IMR-90 (cell line): ENCODE data around the gene TEDDM1. TPM values are rescaled to one million over a fixed set of nuclear protein-coding genes. Genes with fewer than 3 reads are reported as not detected.

Source experiments
- ATAC-seq: fragments of 200-7000 bp; cut with Tn5 transposase; 2 replicates; pipeline ENCODE4 v1.9.1; 2020; ENCODE audit warnings: low read depth, mild to moderate bottlenecking, moderate library complexity
- BruUV-seq: library from RNA; stranded (reverse); fragments of 400-500 nt; replicated peaks from 2 replicates; lab custom pipeline; 2021; lab: Mats Ljungman, UMichigan
- CTCF ChIA-PET: fragments of 300-600 bp; formaldehyde crosslinking; extraction: SDS; loops from one replicate; lab custom pipeline; 2021; ENCODE audit warnings: antibody characterized with exemption; lab: Yijun Ruan, JAX
- POLR2A ChIA-PET: fragments of 300-600 bp; sonication (Branson Sonifier 250); formaldehyde crosslinking; loops from one replicate; lab custom pipeline; 2022; ENCODE audit warnings: antibody characterized with exemption; ENCODE audit not compliant: unreplicated experiment; lab: Charles Lee
- DNase-seq: peaks from one replicate; pipeline ENCODE4 v3.0.0; 2013
- H2AFZ ChIP-seq: replicated peaks from 2 replicates; pipeline ENCODE3; 2013; ENCODE audit warnings: low read length, mild to moderate bottlenecking; ENCODE audit not compliant: poor library complexity
- H2AK5ac ChIP-seq: 2 replicates; pipeline ENCODE4 v1.6.1; 2013; ENCODE audit warnings: low read depth, low read length, inconsistent platforms
- H2AK9ac ChIP-seq: replicated peaks from 2 replicates; pipeline ENCODE3; 2013; ENCODE audit warnings: mild to moderate bottlenecking, low read depth, low read length, moderate library complexity; ENCODE audit not compliant: poor library complexity
- H2BK120ac ChIP-seq: 2 replicates; pipeline ENCODE4 v1.6.1; 2013; ENCODE audit warnings: low read depth, low read length, inconsistent platforms
- H2BK15ac ChIP-seq: 3 replicates; pipeline ENCODE4 v1.6.1; 2013; ENCODE audit warnings: low read depth, low read length, inconsistent platforms
- H2BK20ac ChIP-seq: 2 replicates; pipeline ENCODE4 v1.6.1; 2013; ENCODE audit warnings: low read depth, mild to moderate bottlenecking, inconsistent platforms, low read length, moderate library complexity
- H2BK5ac ChIP-seq: 2 replicates; pipeline ENCODE4 v1.6.1; 2013; ENCODE audit warnings: mild to moderate bottlenecking, low read depth, low read length, inconsistent platforms; ENCODE audit not compliant: poor library complexity, severe bottlenecking
- H3K14ac ChIP-seq: replicated peaks from 2 replicates; pipeline ENCODE4 v1.6.1; 2013; ENCODE audit warnings: low read depth, low read length, inconsistent platforms
- H3K18ac ChIP-seq: 2 replicates; pipeline ENCODE4 v1.6.1; 2013; ENCODE audit warnings: low read depth, low read length, control low read depth
- H3K23ac ChIP-seq: 2 replicates; pipeline ENCODE4 v1.6.1; 2013; ENCODE audit warnings: low read depth, low read length, inconsistent platforms
- H3K27ac ChIP-seq: 2 replicates; pipeline ENCODE4 v1.5.1; 2013; ENCODE audit warnings: mild to moderate bottlenecking, control low read depth, low read length; ENCODE audit not compliant: insufficient read depth
- H3K27me3 ChIP-seq: 2 replicates; pipeline ENCODE4 v1.6.1; 2013; ENCODE audit warnings: low read length; ENCODE audit not compliant: control insufficient read depth, insufficient read depth
- H3K36me3 ChIP-seq: 2 replicates; pipeline ENCODE4 v1.6.1; 2013; ENCODE audit warnings: low read length, mixed read lengths; ENCODE audit not compliant: control insufficient read depth, insufficient read depth
- H3K4ac ChIP-seq: 2 replicates; pipeline ENCODE4 v1.6.1; 2013; ENCODE audit warnings: low read depth, low read length, inconsistent platforms
- H3K4me1 ChIP-seq: 2 replicates; pipeline ENCODE4 v1.6.1; 2013; ENCODE audit warnings: low read length, mixed read lengths; ENCODE audit not compliant: control insufficient read depth, insufficient read depth
- H3K4me2 ChIP-seq: 2 replicates; pipeline ENCODE4 v1.6.1; 2013; ENCODE audit warnings: low read depth, mild to moderate bottlenecking, control low read depth, low read length, moderate library complexity
- H3K4me3 ChIP-seq: 2 replicates; pipeline ENCODE4 v1.5.1; 2013; ENCODE audit warnings: low read depth, mild to moderate bottlenecking, control low read depth, low read length, moderate library complexity; ENCODE audit not compliant: insufficient read depth
- H3K56ac ChIP-seq: 2 replicates; pipeline ENCODE4 v1.6.1; 2013; ENCODE audit warnings: low read length, inconsistent platforms; ENCODE audit not compliant: insufficient read depth; ENCODE audit errors: extremely low read depth
- H3K79me1 ChIP-seq, 2 experiments: 2 replicates each; pipeline ENCODE4 v1.6.1; 2013; ENCODE audit warnings: low read length in 2 of 2, inconsistent platforms in 1 of 2, low read depth in 1 of 2
- H3K9ac ChIP-seq: 2 replicates; pipeline ENCODE4 v1.6.1; 2013; ENCODE audit warnings: low read depth, low read length, control low read depth
- H3K9me1 ChIP-seq: 2 replicates; pipeline ENCODE4 v1.6.1; 2013; ENCODE audit warnings: low read length, inconsistent platforms; ENCODE audit not compliant: insufficient read depth
- H3K9me3 ChIP-seq: 2 replicates; pipeline ENCODE4 v1.6.1; 2013; ENCODE audit warnings: low read length; ENCODE audit not compliant: control insufficient read depth, insufficient read depth
- H4K20me1 ChIP-seq: 2 replicates; pipeline ENCODE4 v1.6.1; 2013; ENCODE audit warnings: low read length, inconsistent platforms; ENCODE audit not compliant: insufficient read depth
- H4K5ac ChIP-seq: 2 replicates; pipeline ENCODE4 v1.6.1; 2013; ENCODE audit warnings: mild to moderate bottlenecking, low read depth, low read length, control low read depth
- H4K8ac ChIP-seq, 2 experiments: 2 replicates each; pipeline ENCODE4 v1.6.1; 2013; ENCODE audit warnings: low read depth in 2 of 2, low read length in 2 of 2, control low read depth in 1 of 2, inconsistent platforms in 1 of 2
- H4K91ac ChIP-seq: 2 replicates; pipeline ENCODE4 v1.6.1; 2013; ENCODE audit warnings: low read depth, low read length, inconsistent platforms; ENCODE audit not compliant: insufficient read depth
- CEBPB ChIP-seq: IDR thresholded peaks from 2 replicates; pipeline ENCODE4 v1.6.1; 2012; ENCODE audit warnings: low read depth, low read length, improper control_type of control experiment
- CHD1 ChIP-seq: IDR thresholded peaks from 2 replicates; pipeline ENCODE4 v1.6.1; 2012; ENCODE audit warnings: low read depth, low read length, improper control_type of control experiment
- MXI1 ChIP-seq: IDR thresholded peaks from 2 replicates; pipeline ENCODE4 v1.6.1; 2012; ENCODE audit warnings: low read depth, mild to moderate bottlenecking, low read length, moderate library complexity, borderline replicate concordance
- RAD21 ChIP-seq: IDR thresholded peaks from 2 replicates; pipeline ENCODE4 v1.6.1; 2012; ENCODE audit warnings: low read length, improper control_type of control experiment
- RCOR1 ChIP-seq: IDR thresholded peaks from 2 replicates; pipeline ENCODE4 v1.6.1; 2012; ENCODE audit warnings: mild to moderate bottlenecking, low read length, improper control_type of control experiment; ENCODE audit not compliant: insufficient replicate concordance
- SMC3 ChIP-seq: fragments of 150-350 bp; IDR thresholded peaks from 2 replicates; pipeline ENCODE4 v1.6.1; 2016; ENCODE audit warnings: low read depth, mild to moderate bottlenecking, antibody characterized with exemption, low read length, moderate library complexity
- WGBS, 2 experiments: methylation state at CpG; one replicate each; pipeline versions ENCODE4 v1.1.5 to v1.1.7; 2013; ENCODE audit warnings: missing lambda C conversion rate in 2 of 2; ENCODE audit not compliant: insufficient read length in 1 of 2; ENCODE audit errors: extremely low coverage in 2 of 2; 5-methylcytosine and 5-hydroxymethylcytosine counted together
- dilution Hi-C: fragments of 300-500 bp; cut with HindIII; formaldehyde crosslinking; loops from one replicate; pipeline ENCODE4 v1.14.3; 2018; ENCODE audit warnings: low sequenced_read_pairs; ENCODE audit not compliant: unreplicated experiment
- in situ Hi-C: fragments of 300-500 bp; cut with MboI; formaldehyde crosslinking; loops from 3 replicates; pipeline ENCODE4 v1.14.3; 2019; ENCODE audit warnings: low sequenced_read_pairs, inconsistent platforms, mixed read lengths
- intact Hi-C: fragments of 100-400 bp; cut with micrococcal nuclease; formaldehyde crosslinking; loops from 2 replicates; pipeline ENCODE4 v1.10.0; 2022
- polyA plus RNA-seq, 3 experiments: library from polyadenylated mRNA; depleted of rRNA; stranded (reverse); fragments of >200 nt; gene quantifications; 2 replicates each; pipeline ENCODE4 v1.2.3, GENCODE V29; 2012; ENCODE audit warnings: low replicate concordance in 1 of 3
- total RNA-seq: library from RNA; depleted of rRNA; stranded (reverse); fragments of >200 nt; gene quantifications from 2 replicates; pipeline ENCODE4 v1.2.3, GENCODE V29; 2012
- TF ChIP-seq, protein P1 (sequence below): conservative IDR thresholded peaks from 2 replicates; pipeline ENCODE4 v1.5.1; 2012; ENCODE audit warnings: mild to moderate bottlenecking, low read depth, low read length, improper control_type of control experiment

TEDDM1 gene
- total and polyA plus RNA-seq, 2 of the 4 experiments (the other 2 are of a cell fraction), result not detected

DNA sequence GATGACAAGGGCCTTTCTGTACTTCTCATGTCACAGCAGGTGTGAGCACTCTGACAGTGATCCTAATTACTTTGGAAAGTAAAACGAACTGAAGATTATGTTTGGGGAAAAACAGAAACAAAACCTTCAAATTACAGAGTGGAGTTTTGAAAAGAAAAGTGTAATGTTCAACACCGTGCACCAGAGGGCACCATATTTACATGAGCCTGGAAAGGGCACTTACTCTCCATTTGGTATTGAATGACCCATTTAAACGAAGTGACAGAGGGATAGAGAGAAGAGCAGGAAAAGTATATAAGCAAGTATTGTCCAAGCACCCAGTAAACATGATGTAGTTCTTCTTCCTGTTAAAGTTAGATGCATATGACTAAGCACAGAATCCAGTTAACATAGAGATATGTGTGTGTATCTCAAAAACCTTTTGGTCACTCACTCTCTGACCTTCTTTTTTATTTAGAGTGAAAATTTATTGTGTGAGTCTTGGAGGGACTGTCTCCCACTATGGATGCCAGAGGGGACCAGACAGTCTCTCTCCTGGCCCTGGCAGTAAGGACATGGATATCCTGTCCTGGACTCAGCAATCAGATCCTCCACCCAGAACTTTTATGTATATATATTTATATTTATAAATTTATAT lies 45.7 kb upstream of the TEDDM1 start:
- intact Hi-C loops, result loop anchor here (1.0 to 2.0 kb wide), 2 partner anchors 149 to 338 kb away; no protein-coding TSS in a partner anchor
- in situ Hi-C loops, result loop anchor here (10.0 kb wide), 1 partner anchor 339 kb away; the partner anchor contains the start of gene NPL
- Histone ChIP-seq H3K4me3 (no peak overlapping the region), H4K91ac (no peak overlapping the region), H3K4ac (no peak overlapping the region), H4K20me1 (no peaks in the 10 kb centered on the region), H4K8ac (no peak overlapping the region), H2BK15ac (no peak overlapping the region), H2BK5ac (no peak overlapping the region), H3K23ac (no peak overlapping the region), H3K18ac (no peak overlapping the region), H2AK5ac (no peak overlapping the region), H3K9me1 (no peaks in the 10 kb centered on the region), H3K36me3 (no peaks in the 10 kb centered on the region), H2BK20ac (no peak overlapping the region), H2AK9ac (no peak overlapping the region), H3K4me2 (peak overlapping the region; percentile 56), H4K5ac (no peak overlapping the region), H3K9ac (0 out of 2 replicates have a peak overlapping the region, but pooled peaks have one; percentile 50), H3K14ac (no peak overlapping the region), H3K4me1 (no peaks in the 10 kb centered on the region), H3K56ac (no peak overlapping the region; the same call in 1 of the 2 replicates), H3K27ac (no peak overlapping the region), H2BK120ac (no peak overlapping the region), H2AFZ (no peak overlapping the region), H3K79me1 (no peaks in the 10 kb centered on the region), H3K9me3 (no peaks in the 10 kb centered on the region), H3K27me3 (no peaks in the 10 kb centered on the region)
- WGBS, 2 experiments, result 0% methylated on average over 1 of the region's 3 CpGs; no CpG with 5 or more reads in 1 of the 2 experiments
- POLR2A ChIA-PET, result no interaction called here
- TF ChIP-seq SMC3 (peak; percentile 46; the same call in 1 of the 2 replicates), RCOR1 (no peak), CEBPB (no peak), CHD1 (no peak), MXI1 (no peak), RAD21 (peak; percentile 53)
- TF ChIP-seq, protein P1, sequence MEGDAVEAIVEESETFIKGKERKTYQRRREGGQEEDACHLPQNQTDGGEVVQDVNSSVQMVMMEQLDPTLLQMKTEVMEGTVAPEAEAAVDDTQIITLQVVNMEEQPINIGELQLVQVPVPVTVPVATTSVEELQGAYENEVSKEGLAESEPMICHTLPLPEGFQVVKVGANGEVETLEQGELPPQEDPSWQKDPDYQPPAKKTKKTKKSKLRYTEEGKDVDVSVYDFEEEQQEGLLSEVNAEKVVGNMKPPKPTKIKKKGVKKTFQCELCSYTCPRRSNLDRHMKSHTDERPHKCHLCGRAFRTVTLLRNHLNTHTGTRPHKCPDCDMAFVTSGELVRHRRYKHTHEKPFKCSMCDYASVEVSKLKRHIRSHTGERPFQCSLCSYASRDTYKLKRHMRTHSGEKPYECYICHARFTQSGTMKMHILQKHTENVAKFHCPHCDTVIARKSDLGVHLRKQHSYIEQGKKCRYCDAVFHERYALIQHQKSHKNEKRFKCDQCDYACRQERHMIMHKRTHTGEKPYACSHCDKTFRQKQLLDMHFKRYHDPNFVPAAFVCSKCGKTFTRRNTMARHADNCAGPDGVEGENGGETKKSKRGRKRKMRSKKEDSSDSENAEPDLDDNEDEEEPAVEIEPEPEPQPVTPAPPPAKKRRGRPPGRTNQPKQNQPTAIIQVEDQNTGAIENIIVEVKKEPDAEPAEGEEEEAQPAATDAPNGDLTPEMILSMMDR, result peak; percentile 63
- CTCF ChIA-PET, result no interaction called here
- ATAC-seq (peak; percentile 93), DNase-seq (peak; percentile 40)
- dilution Hi-C loops, result no loop called here
- no TSS peak for BruUV-seq
